Astrocyte (in vitro differentiated cells and primary cell): Measurements from ENCODE around the gene RNF150. TPM values are rescaled to one million over a fixed set of nuclear protein-coding genes. Genes with fewer than 3 reads are reported as not detected.

Experiments
- DNase-seq: peaks from one replicate; pipeline ENCODE4 v3.0.0-alpha.2; 2010; ENCODE audit warnings: low read depth
- FAIRE-seq: peaks from 2 replicates; lab custom pipeline; 2011; peaks lifted over from hg19 to GRCh38; lab: Jason Lieb, UNC
- H2AFZ ChIP-seq: 2 replicates; pipeline ENCODE4 v1.6.0; 2012; ENCODE audit warnings: low read depth, low read length, inconsistent platforms
- H3K27ac ChIP-seq: 2 replicates; pipeline ENCODE4 v1.5.1; 2011; ENCODE audit warnings: low read depth, low read length, inconsistent platforms
- H3K27me3 ChIP-seq: 2 replicates; pipeline ENCODE4 v1.6.0; 2011; ENCODE audit warnings: low read length, inconsistent platforms; ENCODE audit not compliant: insufficient read depth
- H3K36me3 ChIP-seq: 2 replicates; pipeline ENCODE4 v1.5.1; 2011; ENCODE audit warnings: low read length, inconsistent platforms; ENCODE audit not compliant: insufficient read depth
- H3K4me1 ChIP-seq: 2 replicates; pipeline ENCODE4 v1.5.1; 2011; ENCODE audit warnings: low read length, inconsistent platforms; ENCODE audit not compliant: insufficient read depth
- H3K4me2 ChIP-seq: 2 replicates; pipeline ENCODE4 v1.6.0; 2012; ENCODE audit warnings: low read length, inconsistent platforms
- H3K4me3 ChIP-seq: 2 replicates; pipeline ENCODE4 v1.5.1; 2011; ENCODE audit warnings: low read depth, mild to moderate bottlenecking, low read length, inconsistent platforms; ENCODE audit not compliant: insufficient read depth
- H3K79me2 ChIP-seq: 2 replicates; pipeline ENCODE4 v1.6.0; 2012; ENCODE audit warnings: mild to moderate bottlenecking, low read length, inconsistent platforms; ENCODE audit not compliant: insufficient read depth
- H3K9ac ChIP-seq: 2 replicates; pipeline ENCODE4 v1.6.0; 2012; ENCODE audit warnings: mild to moderate bottlenecking, low read length, inconsistent platforms
- H3K9me3 ChIP-seq: 2 replicates; pipeline ENCODE4 v1.5.1; 2012; ENCODE audit warnings: low read depth, mild to moderate bottlenecking, low read length, inconsistent platforms; ENCODE audit not compliant: insufficient read depth
- H4K20me1 ChIP-seq: 2 replicates; pipeline ENCODE4 v1.6.0; 2012; ENCODE audit warnings: low read length, inconsistent platforms; ENCODE audit not compliant: insufficient read depth
- H3K27ac Mint-ChIP-seq: one replicate; pipeline ENCODE4 v1.8.0; 2021; ENCODE audit warnings: mild to moderate bottlenecking, mixed read lengths; ENCODE audit not compliant: unreplicated experiment
- H3K27me3 Mint-ChIP-seq: one replicate; pipeline ENCODE4 v1.8.0; 2021; ENCODE audit warnings: low read depth, mixed read lengths; ENCODE audit not compliant: unreplicated experiment
- H3K36me3 Mint-ChIP-seq: one replicate; pipeline ENCODE4 v1.8.0; 2021; ENCODE audit warnings: low read depth, mixed read lengths; ENCODE audit not compliant: unreplicated experiment
- H3K4me1 Mint-ChIP-seq: one replicate; pipeline ENCODE4 v1.8.0; 2021; ENCODE audit warnings: low read depth, mixed read lengths; ENCODE audit not compliant: unreplicated experiment
- H3K4me3 Mint-ChIP-seq: one replicate; pipeline ENCODE4 v1.8.0; 2021; ENCODE audit warnings: mild to moderate bottlenecking, moderate library complexity, mixed read lengths; ENCODE audit not compliant: unreplicated experiment
- H3K9me3 Mint-ChIP-seq: one replicate; pipeline ENCODE4 v1.8.0; 2021; ENCODE audit warnings: mild to moderate bottlenecking, mixed read lengths; ENCODE audit not compliant: unreplicated experiment
- EZH2 ChIP-seq: IDR thresholded peaks from 2 replicates; pipeline ENCODE4 v1.6.1; 2012; ENCODE audit warnings: mild to moderate bottlenecking, low read length, inconsistent platforms; ENCODE audit not compliant: insufficient read depth
- total RNA-seq: library from RNA; stranded (reverse); gene quantifications from 2 replicates; pipeline ENCODE4 v1.2.1, GENCODE V29; 2021
- TF ChIP-seq, protein P1 (sequence below): IDR thresholded peaks from 2 replicates; pipeline ENCODE4 v1.5.1; 2011; ENCODE audit warnings: low read depth, mild to moderate bottlenecking, inconsistent platforms, low read length, moderate library complexity; ENCODE audit not compliant: insufficient read depth

The RNF150 gene
- total RNA-seq, 1 donor from 2014 or later, result 5.2 TPM

DNA sequence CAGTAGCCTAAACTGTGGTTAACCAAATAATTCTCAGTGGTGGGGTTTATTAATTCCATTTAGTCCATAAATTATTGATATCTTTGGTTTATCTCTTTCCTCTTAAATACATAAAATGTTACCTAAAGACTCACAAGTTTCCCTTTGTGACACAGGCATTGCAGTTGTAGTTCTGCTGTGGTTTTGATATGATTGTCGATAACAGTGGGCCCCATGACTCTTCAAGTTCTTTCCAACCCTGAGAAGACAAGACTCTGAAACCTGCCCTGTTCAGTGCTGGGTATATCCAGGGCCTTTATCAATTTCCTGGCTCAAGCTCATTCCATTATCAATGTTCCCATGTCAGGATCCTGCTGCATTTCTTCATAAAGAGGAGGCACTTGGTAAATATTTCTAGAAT, 259.2 kb downstream of the RNF150 start:
- no peak for FAIRE-seq
- H3K79me2 ChIP-seq, result no peaks in the 10 kb centered on the region
- H3K9me3 Mint-ChIP-seq, result peaks cover 4% of the 10 kb centered on the region
- no peaks in the 10 kb centered on the region for H3K9me3 ChIP-seq
- H3K4me2 ChIP-seq, result no peak overlapping the region
- H3K9ac ChIP-seq, result no peak overlapping the region
- no peaks in the 10 kb centered on the region for H3K27me3 ChIP-seq
- no peaks in the 10 kb centered on the region for H3K36me3 ChIP-seq
- H2AFZ ChIP-seq, result no peak overlapping the region
- no peaks in the 10 kb centered on the region for H4K20me1 ChIP-seq
- no peak for TF ChIP-seq EZH2
- TF ChIP-seq, protein P1, sequence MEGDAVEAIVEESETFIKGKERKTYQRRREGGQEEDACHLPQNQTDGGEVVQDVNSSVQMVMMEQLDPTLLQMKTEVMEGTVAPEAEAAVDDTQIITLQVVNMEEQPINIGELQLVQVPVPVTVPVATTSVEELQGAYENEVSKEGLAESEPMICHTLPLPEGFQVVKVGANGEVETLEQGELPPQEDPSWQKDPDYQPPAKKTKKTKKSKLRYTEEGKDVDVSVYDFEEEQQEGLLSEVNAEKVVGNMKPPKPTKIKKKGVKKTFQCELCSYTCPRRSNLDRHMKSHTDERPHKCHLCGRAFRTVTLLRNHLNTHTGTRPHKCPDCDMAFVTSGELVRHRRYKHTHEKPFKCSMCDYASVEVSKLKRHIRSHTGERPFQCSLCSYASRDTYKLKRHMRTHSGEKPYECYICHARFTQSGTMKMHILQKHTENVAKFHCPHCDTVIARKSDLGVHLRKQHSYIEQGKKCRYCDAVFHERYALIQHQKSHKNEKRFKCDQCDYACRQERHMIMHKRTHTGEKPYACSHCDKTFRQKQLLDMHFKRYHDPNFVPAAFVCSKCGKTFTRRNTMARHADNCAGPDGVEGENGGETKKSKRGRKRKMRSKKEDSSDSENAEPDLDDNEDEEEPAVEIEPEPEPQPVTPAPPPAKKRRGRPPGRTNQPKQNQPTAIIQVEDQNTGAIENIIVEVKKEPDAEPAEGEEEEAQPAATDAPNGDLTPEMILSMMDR, result no peak
- H3K36me3 Mint-ChIP-seq, result no peaks in the 10 kb centered on the region
- H3K27ac Mint-ChIP-seq, result no peak overlapping the region
- no peak overlapping the region for H3K27ac ChIP-seq
- H3K4me1 ChIP-seq, result no peaks in the 10 kb centered on the region
- no peaks in the 10 kb centered on the region for H3K27me3 Mint-ChIP-seq
- H3K4me1 Mint-ChIP-seq, result peaks cover 5% of the 10 kb centered on the region
- no peak for DNase-seq
- H3K4me3 ChIP-seq, result no peak overlapping the region
- H3K4me3 Mint-ChIP-seq, result no peak overlapping the region

DNA sequence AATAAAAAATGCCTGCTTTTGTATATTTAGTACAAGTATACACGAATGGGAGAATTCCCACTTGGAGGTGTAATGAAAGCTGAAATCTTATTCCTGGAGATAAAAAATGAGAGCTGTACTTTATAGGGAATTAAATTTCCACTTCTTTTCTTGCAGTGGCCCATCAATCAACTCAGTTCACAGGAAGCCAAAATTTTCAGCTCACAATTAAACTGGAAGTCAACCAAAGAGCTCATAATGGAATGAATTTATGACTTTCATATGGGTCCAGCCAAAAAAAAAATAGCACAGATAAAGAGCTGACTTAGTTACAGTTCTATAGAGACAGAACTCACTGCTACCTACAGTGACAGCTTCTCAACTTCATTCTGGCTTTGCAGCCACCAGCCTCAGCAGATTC, 261.9 kb downstream of the RNF150 start:
- no peaks in the 10 kb centered on the region for H4K20me1 ChIP-seq
- no peaks in the 10 kb centered on the region for H3K79me2 ChIP-seq
- Mint-ChIP-seq H3K36me3 (no peaks in the 10 kb centered on the region), H3K27me3 (no peaks in the 10 kb centered on the region), H3K4me3 (no peak overlapping the region), H3K4me1 (no peaks in the 10 kb centered on the region), H3K9me3 (no peaks in the 10 kb centered on the region), H3K27ac (no peak overlapping the region)
- no peak overlapping the region for H3K4me3 ChIP-seq
- no peaks in the 10 kb centered on the region for H3K4me1 ChIP-seq
- H3K9ac ChIP-seq, result no peak overlapping the region
- no peak overlapping the region for H2AFZ ChIP-seq
- no peak overlapping the region for H3K27ac ChIP-seq
- no peaks in the 10 kb centered on the region for H3K36me3 ChIP-seq
- H3K4me2 ChIP-seq, result no peak overlapping the region
- no peaks in the 10 kb centered on the region for H3K27me3 ChIP-seq
- no peaks in the 10 kb centered on the region for H3K9me3 ChIP-seq
- FAIRE-seq (no peak), DNase-seq (no peak)
- TF ChIP-seq, protein P1, result no peak
- no peak for TF ChIP-seq EZH2

DNA sequence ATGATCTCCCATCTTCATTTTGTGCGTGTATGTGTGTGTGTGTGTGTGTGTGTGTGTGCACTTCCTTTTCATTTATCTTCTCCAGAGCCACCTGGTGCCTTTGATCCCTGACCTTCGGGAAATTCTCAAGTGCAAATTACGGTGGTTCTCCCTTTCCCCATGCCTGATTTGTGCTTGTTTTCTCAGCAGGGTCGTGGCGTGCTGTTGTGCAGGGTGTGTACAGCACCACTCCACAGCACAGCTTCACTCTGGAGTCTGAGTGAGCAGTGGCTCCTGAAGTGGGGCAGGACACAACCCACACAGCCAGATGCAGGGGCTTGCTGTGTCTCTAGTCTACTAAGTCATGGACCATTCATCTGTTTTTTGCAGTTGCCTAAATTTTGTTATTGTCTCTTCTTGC, 262.8 kb downstream of the RNF150 start:
- no peaks in the 10 kb centered on the region for H3K9me3 Mint-ChIP-seq
- FAIRE-seq, result no peak
- H3K36me3 ChIP-seq, result no peaks in the 10 kb centered on the region

More for the DNA sequence above, 262.8 kb downstream of the RNF150 start:
- Histone ChIP-seq H4K20me1 (no peaks in the 10 kb centered on the region), H3K4me1 (no peaks in the 10 kb centered on the region), H3K27me3 (no peaks in the 10 kb centered on the region), H3K4me2 (no peak overlapping the region), H2AFZ (no peak overlapping the region), H3K9me3 (no peaks in the 10 kb centered on the region), H3K9ac (no peak overlapping the region), H3K27ac (no peak overlapping the region), H3K4me3 (no peak overlapping the region), H3K79me2 (no peaks in the 10 kb centered on the region)
- Mint-ChIP-seq H3K27me3 (no peaks in the 10 kb centered on the region), H3K4me3 (no peak overlapping the region), H3K36me3 (no peaks in the 10 kb centered on the region), H3K4me1 (no peaks in the 10 kb centered on the region), H3K27ac (no peak overlapping the region)
- DNase-seq, result no peak
- no peak for TF ChIP-seq EZH2
- TF ChIP-seq, protein P1, result no peak
